Endometrium (tissue), 2 donors: ENCODE results near the gene GPR17.

Experiments
- FAIRE-seq: peaks from 2 replicates; lab custom pipeline; 2012; peaks lifted over from hg19 to GRCh38; lab: Jason Lieb, UNC
- donor health status: control.
- donor health status: control.

The GPR17 gene

DNA sequence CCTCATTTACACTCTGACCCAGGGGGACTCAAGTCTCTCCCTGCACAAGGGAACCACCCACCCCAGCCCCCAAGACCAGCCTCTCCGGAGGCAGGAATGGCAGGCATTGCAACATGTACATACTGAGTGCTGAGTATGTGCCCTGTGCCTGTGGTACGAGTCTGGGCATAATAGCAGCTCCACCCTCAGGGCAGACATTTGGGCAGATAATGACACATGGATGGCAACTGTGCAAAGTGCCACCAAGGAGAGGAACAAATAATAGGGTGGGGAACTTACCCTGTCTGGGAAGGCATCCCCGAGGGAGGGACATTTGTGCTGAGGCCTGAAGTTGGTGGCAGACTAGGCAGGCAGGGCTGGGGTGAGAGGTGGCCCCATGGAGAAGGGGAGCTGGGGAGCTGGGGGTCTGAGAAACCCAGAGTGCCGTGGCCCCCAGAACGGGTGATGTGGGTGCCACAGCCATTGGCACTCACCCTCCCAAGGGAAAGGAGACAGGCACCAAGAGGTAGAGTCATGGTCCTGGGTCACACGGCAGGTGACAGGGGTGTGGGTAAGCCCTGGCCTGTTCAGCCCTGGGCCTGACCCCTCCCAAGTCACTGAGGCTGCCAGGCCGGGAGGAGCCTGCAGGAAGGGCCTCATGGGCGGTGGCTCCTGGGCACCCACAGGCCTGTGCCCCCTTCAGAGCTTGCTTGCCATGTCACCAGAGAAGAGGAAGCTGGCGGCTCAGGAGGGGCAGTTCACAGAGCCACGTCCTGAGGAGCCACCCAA lies 15.7 kb upstream of the GPR17 start:
- no peak for FAIRE-seq

GRCh38 chr2:127630864-127631540 lies 15.0 kb upstream of the GPR17 start:
- no peak for FAIRE-seq

GRCh38 chr2:127631541-127631996 lies 14.4 kb upstream of the GPR17 start:
- FAIRE-seq = no peak

DNA sequence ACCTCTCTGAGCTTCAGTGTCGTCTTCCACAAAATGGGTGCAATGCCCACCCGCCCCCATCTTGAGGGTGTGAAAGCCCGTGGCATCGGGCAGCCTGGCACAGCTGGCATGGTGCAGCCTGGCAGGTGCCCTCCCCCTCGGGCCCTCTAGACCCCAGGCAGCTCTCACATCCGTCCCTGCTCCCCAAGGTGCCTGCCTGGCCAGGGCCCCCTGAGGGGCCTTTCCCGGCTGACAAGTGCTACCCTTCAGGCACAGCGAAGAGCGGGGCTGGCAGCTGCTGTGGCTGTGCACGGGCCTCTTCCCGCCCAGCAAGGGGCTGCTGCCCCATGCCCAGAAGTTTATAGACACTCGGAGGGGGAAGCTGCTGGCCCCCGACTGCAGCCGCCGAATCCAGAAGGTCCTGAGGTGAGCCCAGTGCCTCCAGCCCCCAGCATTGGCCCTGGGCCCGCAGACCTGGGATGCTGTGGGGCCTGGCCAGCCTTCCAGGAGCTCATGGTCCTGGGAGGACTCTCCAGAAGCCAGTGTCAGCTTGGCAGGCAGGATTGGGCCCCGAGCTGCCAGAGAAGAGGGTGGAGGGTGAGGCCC lies 13.9 kb upstream of the GPR17 start:
- no peak for FAIRE-seq

- no peak for FAIRE-seq
Measured at GRCh38 chr2:127632592-127633489, 13.1 kb upstream of the GPR17 start.

DNA sequence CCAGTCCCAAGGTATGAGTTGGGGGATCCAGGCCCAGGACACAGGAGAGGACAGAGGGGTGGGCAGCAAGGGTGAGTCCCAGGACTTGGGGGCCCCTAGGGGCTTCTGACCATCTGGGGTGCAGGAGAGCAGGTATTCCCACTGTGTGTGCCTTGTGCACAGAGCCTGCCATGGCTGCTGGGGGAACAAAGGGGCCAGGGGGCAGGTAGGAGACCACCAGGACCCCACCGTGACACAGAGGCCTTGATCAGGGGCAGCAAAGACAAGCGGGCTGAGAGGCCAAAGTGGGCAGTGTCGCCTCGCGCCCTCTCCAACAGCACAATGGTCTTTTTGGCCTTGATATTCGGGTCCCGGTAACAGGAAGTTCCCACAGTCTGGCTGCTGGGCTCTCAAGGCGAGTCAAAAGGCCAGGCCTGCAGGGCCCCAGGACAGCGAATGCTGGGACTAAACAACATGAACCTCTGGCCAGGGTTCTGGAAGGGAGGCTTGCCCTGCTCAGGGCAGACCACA lies 12.3 kb upstream of the GPR17 start:
- FAIRE-seq = no peak

DNA sequence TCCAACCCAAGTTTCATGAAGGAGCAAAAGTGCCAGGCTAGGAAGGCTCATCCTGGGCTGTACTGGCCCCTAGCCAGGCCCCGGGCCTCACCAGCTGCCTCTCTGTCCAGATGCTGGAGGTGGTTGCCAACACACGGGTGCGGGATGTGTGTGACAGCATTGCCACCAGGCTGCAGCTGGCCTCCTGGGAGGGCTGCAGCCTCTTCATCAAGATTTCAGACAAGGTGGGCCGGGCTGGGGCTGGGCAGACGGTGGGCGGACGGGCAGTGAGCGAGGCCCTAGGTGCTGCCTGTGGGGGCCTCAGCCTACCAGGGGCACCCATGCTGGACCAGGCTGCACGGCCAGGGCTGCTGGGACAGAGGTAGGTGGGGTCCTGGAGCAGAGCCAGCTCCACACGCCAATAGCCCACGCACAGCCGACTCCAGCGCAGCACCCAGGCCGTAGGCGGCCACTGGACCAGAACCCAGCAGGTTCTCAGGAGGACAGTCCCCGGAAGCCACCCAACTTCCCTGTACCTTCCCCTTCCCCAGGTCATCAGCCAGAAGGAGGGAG lies 11.8 kb upstream of the GPR17 start:
- FAIRE-seq = no peak

- FAIRE-seq = no peak
Measured at GRCh38 chr2:127634626-127635379, 11.2 kb upstream of the GPR17 start.

- no peak for FAIRE-seq
Measured at GRCh38 chr2:127635380-127636237, 10.3 kb upstream of the GPR17 start.

DNA sequence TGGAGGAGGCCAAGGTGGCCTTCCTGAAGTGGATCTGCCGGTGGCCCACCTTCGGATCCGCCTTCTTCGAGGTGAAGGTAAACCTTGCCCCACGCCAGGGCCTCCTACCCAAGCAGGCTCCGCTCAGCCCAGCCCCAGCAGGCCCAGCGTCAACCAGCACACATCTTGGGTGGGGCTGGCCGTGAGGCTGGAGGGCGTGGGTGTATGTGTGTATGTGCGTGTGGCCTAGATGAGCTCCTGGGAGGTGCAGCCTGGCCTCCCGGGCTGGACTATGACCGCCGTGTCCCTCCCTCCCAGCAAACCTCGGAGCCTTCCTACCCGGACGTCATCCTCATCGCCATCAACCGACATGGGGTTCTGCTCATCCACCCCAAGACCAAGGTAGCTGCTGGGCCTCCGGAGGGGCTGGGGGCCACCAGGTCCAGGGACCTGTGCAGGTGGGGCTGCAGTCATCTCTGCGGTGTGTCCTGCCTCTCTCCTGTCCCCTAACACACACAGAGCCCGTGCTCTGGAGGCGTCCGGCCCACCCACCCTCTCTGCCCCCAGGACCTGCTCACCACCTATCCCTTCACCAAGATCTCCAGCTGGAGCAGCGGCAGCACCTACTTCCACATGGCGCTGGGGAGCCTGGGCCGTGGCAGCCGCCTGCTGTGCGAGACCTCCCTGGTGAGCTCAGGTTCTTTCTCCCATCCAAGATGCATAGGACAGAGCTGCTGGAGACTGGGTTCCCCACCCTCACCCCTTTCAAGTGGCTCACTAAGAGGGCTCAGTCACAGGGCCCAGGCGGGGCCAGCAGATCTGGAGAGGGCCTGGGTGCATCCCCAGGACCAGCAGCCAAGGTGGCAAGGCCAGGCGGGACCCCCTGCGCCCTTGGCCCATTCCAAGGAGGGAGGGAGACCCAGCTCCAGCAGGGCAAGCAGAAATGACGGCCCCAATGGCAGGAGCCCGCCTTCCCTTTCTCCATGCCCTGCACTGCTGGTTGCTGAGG lies 9.4 kb upstream of the GPR17 start:
- FAIRE-seq = no peak

GRCh38 chr2:127637236-127637630 lies 8.7 kb upstream of the GPR17 start:
- FAIRE-seq = no peak

- no peak for FAIRE-seq
Measured at GRCh38 chr2:127637725-127638252, 8.2 kb upstream of the GPR17 start.

GRCh38 chr2:127638361-127639110 lies 7.4 kb upstream of the GPR17 start:
- no peak for FAIRE-seq

GRCh38 chr2:127639111-127639474 lies 6.9 kb upstream of the GPR17 start:
- no peak for FAIRE-seq

DNA sequence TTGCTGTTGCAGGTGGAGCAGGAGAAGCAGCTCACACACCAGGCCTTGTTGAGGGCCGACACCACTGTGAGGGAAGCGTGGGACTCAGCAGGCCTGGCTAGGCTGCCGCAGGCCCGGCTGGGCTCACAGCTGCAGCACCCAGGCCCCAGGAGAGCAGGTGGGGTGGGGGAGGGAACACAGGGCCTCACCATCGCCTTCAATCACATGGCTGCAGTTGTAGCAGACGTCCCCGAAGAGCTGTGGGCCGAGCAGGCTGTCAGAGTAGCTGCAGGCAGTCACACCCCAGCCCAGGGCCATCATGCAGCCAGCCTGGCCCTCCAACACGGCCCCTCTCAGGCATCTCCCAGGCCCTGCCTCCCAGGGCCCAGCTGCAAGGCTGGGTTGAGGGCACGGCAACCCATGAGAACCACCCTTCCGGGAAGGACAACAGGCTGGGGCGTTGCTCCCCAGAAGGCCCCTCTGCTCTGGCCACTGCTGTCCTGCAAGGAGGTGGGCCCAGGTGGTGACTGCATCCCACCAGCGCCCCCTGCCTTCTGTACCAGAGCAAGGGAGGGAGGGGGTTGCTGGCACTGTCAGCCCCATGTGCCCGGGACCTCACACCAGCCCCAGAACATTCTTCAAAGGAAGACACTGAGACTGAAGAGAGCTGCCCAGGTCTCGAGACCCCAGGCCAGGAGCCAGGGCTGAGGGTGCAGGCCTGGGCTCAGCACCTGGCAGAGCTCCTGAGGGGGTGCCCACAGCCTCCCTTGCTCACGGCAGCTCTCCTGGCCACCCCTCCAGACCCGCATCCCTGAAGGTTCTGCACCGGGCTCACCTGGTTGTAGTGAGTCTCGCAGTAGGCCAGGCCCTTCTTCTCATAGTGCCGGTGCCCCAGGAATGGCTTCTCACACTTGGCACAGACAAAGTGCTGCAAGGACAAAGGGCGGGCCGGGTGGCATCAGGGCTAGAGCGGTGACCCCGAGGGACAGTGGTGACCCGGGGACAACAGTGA lies 5.6 kb upstream of the GPR17 start:
- FAIRE-seq = no peak

DNA sequence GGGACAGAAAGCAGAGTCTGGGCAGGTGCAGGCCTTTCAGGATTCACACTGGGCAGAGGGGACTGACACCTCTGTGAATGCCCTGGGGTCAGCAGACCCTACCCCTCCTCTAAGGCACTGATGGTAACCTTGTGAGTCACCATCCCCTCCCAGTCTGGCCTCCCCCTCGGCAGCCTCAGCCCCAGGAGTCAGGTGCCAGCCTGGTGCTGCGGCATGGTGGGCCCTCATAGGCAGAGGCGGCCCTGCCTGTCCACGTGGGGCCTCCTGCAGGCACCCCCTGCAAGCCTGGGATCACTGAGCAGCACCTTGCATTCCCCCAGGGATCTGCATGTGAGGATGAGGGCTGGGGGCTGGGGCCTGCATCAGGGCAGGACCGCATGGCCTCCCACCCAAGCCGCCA lies 4.8 kb upstream of the GPR17 start:
- no peak for FAIRE-seq
